Trophoblast cell (in vitro differentiated cells and primary cell): ENCODE measurements around the gene SURF2. TPM values are rescaled to one million over a fixed set of nuclear protein-coding genes. Genes with fewer than 3 reads are reported as not detected.

Experiments
- DNase-seq, 2 donors: peaks; one replicate each; pipeline ENCODE4 v3.0.0-alpha.2; 2016
- H2AFZ ChIP-seq: 2 replicates; pipeline ENCODE4 v1.6.1; 2013; ENCODE audit warnings: low read length, moderate library complexity, mild to moderate bottlenecking; ENCODE audit not compliant: insufficient read depth, poor library complexity
- H2AK5ac ChIP-seq: 2 replicates; pipeline ENCODE4 v1.6.1; 2013; ENCODE audit warnings: mild to moderate bottlenecking, low read length
- H2BK120ac ChIP-seq: 2 replicates; pipeline ENCODE4 v1.6.1; 2013; ENCODE audit warnings: low read length, mild to moderate bottlenecking, moderate library complexity; ENCODE audit not compliant: insufficient read depth, poor library complexity
- H2BK12ac ChIP-seq: 2 replicates; pipeline ENCODE4 v1.6.1; 2013; ENCODE audit warnings: mild to moderate bottlenecking, low read length, moderate library complexity
- H2BK5ac ChIP-seq: 2 replicates; pipeline ENCODE4 v1.6.1; 2013; ENCODE audit warnings: low read length, low read depth, moderate library complexity, mild to moderate bottlenecking; ENCODE audit not compliant: poor library complexity
- H3K14ac ChIP-seq: 2 replicates; pipeline ENCODE4 v1.6.1; 2013; ENCODE audit warnings: mild to moderate bottlenecking, low read length
- H3K18ac ChIP-seq: 2 replicates; pipeline ENCODE4 v1.6.1; 2013; ENCODE audit warnings: mild to moderate bottlenecking, low read length
- H3K23ac ChIP-seq: 2 replicates; pipeline ENCODE4 v1.6.1; 2013; ENCODE audit warnings: low read length
- H3K27ac ChIP-seq: 2 replicates; pipeline ENCODE4 v1.5.1; 2013; ENCODE audit warnings: low read depth, mild to moderate bottlenecking, inconsistent platforms, low read length, moderate library complexity
- H3K27me3 ChIP-seq: 2 replicates; pipeline ENCODE4 v1.6.1; 2013; ENCODE audit warnings: inconsistent platforms, mild to moderate bottlenecking, low read length, moderate library complexity; ENCODE audit not compliant: insufficient read depth
- H3K36me3 ChIP-seq, 2 experiments: 1 replicate in 1 of 2; 2 replicates in 1 of 2; pipeline ENCODE4 v1.6.1; 2013; ENCODE audit warnings: low read length in 2 of 2, mild to moderate bottlenecking in 2 of 2, moderate library complexity in 1 of 2; ENCODE audit not compliant: insufficient read depth in 2 of 2, control insufficient read depth in 1 of 2
- H3K4ac ChIP-seq: 2 replicates; pipeline ENCODE4 v1.6.1; 2013; ENCODE audit warnings: low read depth, mild to moderate bottlenecking, low read length, moderate library complexity
- H3K4me1 ChIP-seq, 2 experiments: 1 replicate in 1 of 2; 2 replicates in 1 of 2; pipeline ENCODE4 v1.6.1; 2013; ENCODE audit warnings: low read length in 2 of 2, mild to moderate bottlenecking in 2 of 2, moderate library complexity in 1 of 2; ENCODE audit not compliant: insufficient read depth in 2 of 2, control insufficient read depth in 1 of 2
- H3K4me2 ChIP-seq: 2 replicates; pipeline ENCODE4 v1.6.1; 2013; ENCODE audit warnings: inconsistent platforms, mild to moderate bottlenecking, low read length, moderate library complexity
- H3K4me3 ChIP-seq: 2 replicates; pipeline ENCODE4 v1.5.1; 2013; ENCODE audit warnings: mild to moderate bottlenecking, low read depth, low read length, inconsistent platforms
- H3K79me1 ChIP-seq: one replicate; pipeline ENCODE4 v1.6.1; 2013; ENCODE audit warnings: low read length
- H3K79me2 ChIP-seq: 2 replicates; pipeline ENCODE4 v1.6.1; 2013; ENCODE audit warnings: low read length, mild to moderate bottlenecking; ENCODE audit not compliant: control insufficient read depth, insufficient read depth, poor library complexity
- H3K9ac ChIP-seq: 2 replicates; pipeline ENCODE4 v1.6.1; 2013; ENCODE audit warnings: mild to moderate bottlenecking, low read length
- H3K9me3 ChIP-seq: 2 replicates; pipeline ENCODE4 v1.6.1; 2013; ENCODE audit warnings: low read depth, mild to moderate bottlenecking, control low read depth, inconsistent platforms, low read length; ENCODE audit not compliant: insufficient read depth
- H4K12ac ChIP-seq: 2 replicates; pipeline ENCODE4 v1.6.1; 2013; ENCODE audit warnings: low read depth, mild to moderate bottlenecking, low read length, moderate library complexity
- H4K8ac ChIP-seq: 2 replicates; pipeline ENCODE4 v1.6.1; 2013; ENCODE audit warnings: low read depth, mild to moderate bottlenecking, low read length, moderate library complexity
- H4K91ac ChIP-seq: one replicate; pipeline ENCODE4 v1.6.1; 2013; ENCODE audit warnings: low read depth, mild to moderate bottlenecking, low read length, moderate library complexity
- WGBS: extraction: QIAGEN DNeasy Blood & Tissue Kit; methylation state at CpG from one replicate; pipeline ENCODE4 v1.1.7; 2013; ENCODE audit warnings: missing lambda C conversion rate; ENCODE audit not compliant: insufficient read length, insufficient coverage; ENCODE audit errors: extremely low coverage; 5-methylcytosine and 5-hydroxymethylcytosine counted together
- polyA plus RNA-seq: library from polyadenylated mRNA; stranded (reverse); fragments of 200-250 nt; gene quantifications from 2 replicates; pipeline ENCODE4 v1.2.3, GENCODE V29; 2013

Gene SURF2
- 26.2 and 28.9 TPM in 2 replicates for polyA plus RNA-seq

DNA sequence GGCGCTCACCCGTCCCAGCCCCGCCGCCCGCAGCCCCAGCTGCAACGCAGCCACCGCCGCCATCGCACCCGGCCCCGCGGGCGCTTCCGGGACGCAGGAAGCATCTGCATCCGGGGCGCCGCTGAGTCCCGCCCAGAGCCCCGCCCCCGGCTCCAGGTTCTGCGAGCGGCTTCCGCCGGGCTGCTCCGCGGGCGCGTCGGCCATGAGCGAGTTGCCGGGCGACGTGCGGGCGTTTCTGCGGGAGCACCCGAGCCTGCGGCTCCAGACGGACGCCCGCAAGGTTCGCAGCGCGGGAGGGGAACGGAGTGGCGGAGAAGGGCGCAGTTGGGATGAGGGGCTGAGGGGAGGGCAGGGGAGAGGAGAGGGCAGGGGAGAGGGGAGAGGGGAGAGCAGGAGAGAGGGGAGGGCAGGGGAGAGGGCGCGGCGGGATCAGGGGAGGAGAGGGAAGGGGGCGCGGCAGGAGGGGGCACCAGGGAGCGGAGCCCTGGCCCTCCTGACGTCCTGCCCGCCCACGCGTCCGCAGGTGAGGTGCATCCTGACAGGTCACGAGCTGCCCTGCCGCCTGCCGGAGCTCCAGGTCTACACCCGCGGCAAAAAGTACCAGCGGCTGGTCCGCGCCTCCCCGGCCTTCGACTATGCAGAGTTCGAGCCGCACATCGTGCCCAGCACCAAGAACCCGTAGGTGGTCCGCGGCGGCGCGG lies at the start of gene SURF2, which contains the start of gene SURF1:
Gene SURF2, plus strand, starts transcription at position 160 of the 701 bp plus-strand sequence. Its CDS starts 43 bp downstream, at position 203.
Gene SURF1, minus strand, starts transcription at position 97 of the 701 bp plus-strand sequence. Its CDS starts 34 bp downstream, at position 63.
- peak within 1 kb of the TSS; percentile 83 for H4K91ac ChIP-seq
- peak within 1 kb of the TSS; percentile 81 for H4K12ac ChIP-seq
- H4K8ac ChIP-seq: peak within 1 kb of the TSS; percentile 83
- H3K4me3 ChIP-seq: peak within 1 kb of the TSS; percentile 96
- H3K23ac ChIP-seq: no peak within 1 kb of the TSS
- H3K4me1 ChIP-seq: peaks cover 4 to 21% of the 10 kb centered on the region in 2 experiments
- H3K4me2 ChIP-seq: peak within 1 kb of the TSS; percentile 84
- peak within 1 kb of the TSS; percentile 58 for H3K27ac ChIP-seq
- H3K27me3 ChIP-seq: no peaks in the 10 kb centered on the region
- peaks cover 47 to 62% of the 10 kb centered on the region in 2 experiments for H3K36me3 ChIP-seq
- H2BK5ac ChIP-seq: no peak within 1 kb of the TSS
- WGBS: no CpG with 5 or more reads among the region's 78 CpGs
- H2AK5ac ChIP-seq: peak within 1 kb of the TSS; percentile 49
- peak within 1 kb of the TSS; percentile 75 for H2AFZ ChIP-seq
- no peak within 1 kb of the TSS for H2BK12ac ChIP-seq
- peak within 1 kb of the TSS; percentile 80 for H3K18ac ChIP-seq
- peak within 1 kb of the TSS; percentile 81 for H3K14ac ChIP-seq
- peaks cover 3% of the 10 kb centered on the region for H3K79me1 ChIP-seq
- H3K9me3 ChIP-seq: no peaks in the 10 kb centered on the region
- H3K79me2 ChIP-seq: peaks cover 2% of the 10 kb centered on the region
- DNase-seq: peak; percentile 88 to 92
- peak within 1 kb of the TSS; percentile 30 for H2BK120ac ChIP-seq
- H3K4ac ChIP-seq: peak within 1 kb of the TSS; percentile 16
- peak within 1 kb of the TSS; percentile 87 for H3K9ac ChIP-seq

DNA sequence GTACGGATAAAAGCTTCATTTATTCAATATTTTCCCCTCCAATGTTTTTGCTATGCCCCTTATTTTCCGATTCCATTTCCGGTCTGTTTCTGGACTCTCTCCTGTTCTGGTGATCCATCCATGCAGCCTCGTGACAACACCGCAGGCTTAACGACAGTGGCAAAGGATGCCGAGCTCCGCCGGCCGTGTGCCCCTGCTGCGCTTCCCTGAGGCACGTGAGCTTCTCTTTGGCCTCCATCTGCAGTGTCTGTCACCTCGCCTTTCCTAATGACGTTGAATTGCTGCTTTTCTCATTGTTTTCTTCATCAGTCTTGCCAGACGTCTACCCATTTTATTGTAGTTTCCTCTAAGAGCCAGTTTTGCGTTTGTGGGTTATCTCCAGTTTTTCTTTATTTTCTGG lies 49.0 kb upstream of the SURF2 start:
- Histone ChIP-seq H2BK12ac (no peak overlapping the region), H3K4ac (no peak overlapping the region), H2AFZ (no peak overlapping the region), H3K36me3 (no peaks in the 10 kb centered on the region), H3K79me1 (no peaks in the 10 kb centered on the region), H3K14ac (no peak overlapping the region), H3K4me1 (no peaks in the 10 kb centered on the region), H3K4me2 (no peak overlapping the region), H3K79me2 (no peaks in the 10 kb centered on the region), H3K9ac (no peak overlapping the region), H4K12ac (no peak overlapping the region), H4K8ac (no peak overlapping the region), H3K18ac (no peak overlapping the region), H2BK120ac (no peak overlapping the region), H3K27me3 (no peaks in the 10 kb centered on the region), H4K91ac (no peak overlapping the region), H3K9me3 (peaks cover 3% of the 10 kb centered on the region), H2BK5ac (no peak overlapping the region), H3K4me3 (no peak overlapping the region), H3K27ac (no peak overlapping the region), H2AK5ac (no peak overlapping the region), H3K23ac (no peak overlapping the region)
- no peak for DNase-seq
- WGBS: no CpG with 5 or more reads among the region's 16 CpGs

DNA sequence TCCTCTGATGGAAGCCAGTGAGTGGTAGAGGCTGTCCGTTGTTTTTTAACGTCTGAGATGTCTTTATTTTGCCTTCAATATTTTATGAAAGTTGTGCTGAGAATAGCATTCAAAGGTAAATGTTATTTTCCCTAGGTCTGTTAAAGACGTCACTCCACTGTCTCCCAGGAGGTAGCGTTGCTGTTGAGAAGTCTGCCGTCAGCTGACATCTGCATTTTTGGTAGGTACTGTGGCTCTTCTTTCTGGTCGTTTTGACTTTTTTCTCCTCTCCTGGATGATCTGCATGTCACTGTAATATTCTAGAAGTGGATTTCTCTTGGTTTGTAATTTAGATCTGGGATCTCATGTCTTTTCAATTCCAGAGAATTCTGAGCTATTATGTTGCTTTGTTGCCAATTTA lies 46.7 kb upstream of the SURF2 start:
- Histone ChIP-seq H3K4me1 (no peaks in the 10 kb centered on the region), H3K27me3 (no peaks in the 10 kb centered on the region), H3K18ac (no peak overlapping the region), H3K4ac (no peak overlapping the region), H2BK5ac (no peak overlapping the region), H3K9ac (no peak overlapping the region), H3K79me2 (no peaks in the 10 kb centered on the region), H2BK120ac (no peak overlapping the region), H3K23ac (no peak overlapping the region), H4K12ac (no peak overlapping the region), H3K4me2 (no peak overlapping the region), H2AFZ (no peak overlapping the region), H4K8ac (no peak overlapping the region), H3K14ac (no peak overlapping the region), H3K79me1 (no peaks in the 10 kb centered on the region), H3K4me3 (no peak overlapping the region), H3K9me3 (peaks cover 3% of the 10 kb centered on the region), H2BK12ac (no peak overlapping the region), H2AK5ac (no peak overlapping the region), H3K27ac (no peak overlapping the region), H3K36me3 (no peaks in the 10 kb centered on the region), H4K91ac (no peak overlapping the region)
- WGBS: no CpG with 5 or more reads among the region's 6 CpGs
- DNase-seq: no peak

DNA sequence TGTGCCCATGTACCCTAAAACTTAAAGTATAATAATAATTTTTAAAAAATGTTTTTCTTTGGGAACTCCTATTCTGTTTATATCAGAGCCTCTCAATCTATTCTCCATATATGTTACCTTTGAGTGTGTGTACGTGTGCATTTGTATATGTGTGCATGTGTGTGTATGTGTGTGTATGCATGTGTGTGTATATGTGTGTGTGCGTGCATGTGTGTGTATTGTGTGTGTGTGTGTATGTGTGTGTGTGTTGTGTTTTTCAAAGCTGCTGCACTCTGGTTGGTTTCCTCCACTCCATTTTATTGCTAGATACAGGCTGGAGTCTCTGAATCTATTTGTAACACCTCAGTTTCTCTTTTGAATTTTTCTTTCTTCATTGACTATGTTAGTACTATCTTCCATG lies 40.4 kb upstream of the SURF2 start:
- H2AK5ac ChIP-seq: no peak overlapping the region
- WGBS: no CpG with 5 or more reads among the region's 2 CpGs
- H3K18ac ChIP-seq: no peak overlapping the region
- no peak overlapping the region for H2BK5ac ChIP-seq
- no peak overlapping the region for H3K23ac ChIP-seq
- H3K4me1 ChIP-seq: no peaks in the 10 kb centered on the region
- H3K79me2 ChIP-seq: no peaks in the 10 kb centered on the region
- H4K91ac ChIP-seq: no peak overlapping the region
- H3K27ac ChIP-seq: no peak overlapping the region
- no peak for DNase-seq
- H2BK12ac ChIP-seq: no peak overlapping the region
- no peaks in the 10 kb centered on the region for H3K27me3 ChIP-seq
- no peaks in the 10 kb centered on the region for H3K36me3 ChIP-seq
- H3K9ac ChIP-seq: no peak overlapping the region
- H3K14ac ChIP-seq: no peak overlapping the region
- no peak overlapping the region for H4K8ac ChIP-seq
- H3K9me3 ChIP-seq: no peaks in the 10 kb centered on the region
- H4K12ac ChIP-seq: no peak overlapping the region
- no peak overlapping the region for H3K4me2 ChIP-seq
- H3K4ac ChIP-seq: no peak overlapping the region
- no peaks in the 10 kb centered on the region for H3K79me1 ChIP-seq
- no peak overlapping the region for H2AFZ ChIP-seq
- H3K4me3 ChIP-seq: no peak overlapping the region
- no peak overlapping the region for H2BK120ac ChIP-seq
